ENCODE data around the gene ZNF407. TPM values are rescaled to one million over a fixed set of nuclear protein-coding genes. Genes with fewer than 3 reads are reported as not detected.

Gene ZNF407
- total and polyA plus RNA-seq, 2 of the 13 experiments (the other 11 are each of a cell fraction or from before 2014, with no cell fraction given) = 2.3 to 8.7 TPM

GRCh38 chr18:74836296-74837139, 238.8 kb downstream of the ZNF407 start (continued):
- TF ChIP-seq, protein P1, sequence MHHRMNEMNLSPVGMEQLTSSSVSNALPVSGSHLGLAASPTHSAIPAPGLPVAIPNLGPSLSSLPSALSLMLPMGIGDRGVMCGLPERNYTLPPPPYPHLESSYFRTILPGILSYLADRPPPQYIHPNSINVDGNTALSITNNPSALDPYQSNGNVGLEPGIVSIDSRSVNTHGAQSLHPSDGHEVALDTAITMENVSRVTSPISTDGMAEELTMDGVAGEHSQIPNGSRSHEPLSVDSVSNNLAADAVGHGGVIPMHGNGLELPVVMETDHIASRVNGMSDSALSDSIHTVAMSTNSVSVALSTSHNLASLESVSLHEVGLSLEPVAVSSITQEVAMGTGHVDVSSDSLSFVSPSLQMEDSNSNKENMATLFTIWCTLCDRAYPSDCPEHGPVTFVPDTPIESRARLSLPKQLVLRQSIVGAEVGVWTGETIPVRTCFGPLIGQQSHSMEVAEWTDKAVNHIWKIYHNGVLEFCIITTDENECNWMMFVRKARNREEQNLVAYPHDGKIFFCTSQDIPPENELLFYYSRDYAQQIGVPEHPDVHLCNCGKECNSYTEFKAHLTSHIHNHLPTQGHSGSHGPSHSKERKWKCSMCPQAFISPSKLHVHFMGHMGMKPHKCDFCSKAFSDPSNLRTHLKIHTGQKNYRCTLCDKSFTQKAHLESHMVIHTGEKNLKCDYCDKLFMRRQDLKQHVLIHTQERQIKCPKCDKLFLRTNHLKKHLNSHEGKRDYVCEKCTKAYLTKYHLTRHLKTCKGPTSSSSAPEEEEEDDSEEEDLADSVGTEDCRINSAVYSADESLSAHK (CRISPR knock-in tag; IDR thresholded peaks at IDR 0.05; ENCODE audit: borderline replicate concordance) = no peak
- TF ChIP-seq MIXL1 (CRISPR knock-in tag; IDR thresholded peaks at IDR 0.05) (0 out of 2 replicates have a peak, but pooled peaks have one; percentile 30), ZKSCAN1 (IDR thresholded peaks at IDR 0.05; ENCODE audit: low read length) (no peak), HDAC1 (CRISPR knock-in tag; IDR thresholded peaks at IDR 0.05) (0 out of 2 replicates have a peak, but pooled peaks have one; percentile 20), ZNF441 (CRISPR knock-in tag; IDR thresholded peaks at IDR 0.05; ENCODE audit: borderline replicate concordance) (0 out of 2 replicates have a peak, but pooled peaks have one; percentile 36), ZMYM3 (CRISPR knock-in tag; IDR thresholded peaks at IDR 0.05) (peak; percentile 31; the same call in 1 of the 2 replicates), ELF3 (CRISPR knock-in tag; IDR thresholded peaks at IDR 0.05) (0 out of 2 replicates have a peak, but pooled peaks have one; percentile 15), KLF15 (CRISPR knock-in tag; IDR thresholded peaks at IDR 0.05; ENCODE audit: borderline replicate concordance) (no peak), GPN1 (CRISPR knock-in tag; IDR thresholded peaks at IDR 0.05; ENCODE audit: borderline replicate concordance) (no peak), HNF4A (CRISPR knock-in tag; IDR thresholded peaks at IDR 0.05) (0 out of 2 replicates have a peak, but pooled peaks have one; percentile 16), ZSCAN31 (CRISPR knock-in tag; IDR thresholded peaks at IDR 0.05; ENCODE audit: low read depth) (0 out of 2 replicates have a peak, but pooled peaks have one; percentile 24), KMT2A (CRISPR knock-in tag; IDR thresholded peaks at IDR 0.05) (peak; percentile 48; the same call in 1 of the 2 replicates), TEAD3 (CRISPR knock-in tag; optimal IDR thresholded peaks at IDR 0.05; ENCODE audit: borderline replicate concordance) (peak; percentile 24)
- TF ChIP-seq, protein P2, sequence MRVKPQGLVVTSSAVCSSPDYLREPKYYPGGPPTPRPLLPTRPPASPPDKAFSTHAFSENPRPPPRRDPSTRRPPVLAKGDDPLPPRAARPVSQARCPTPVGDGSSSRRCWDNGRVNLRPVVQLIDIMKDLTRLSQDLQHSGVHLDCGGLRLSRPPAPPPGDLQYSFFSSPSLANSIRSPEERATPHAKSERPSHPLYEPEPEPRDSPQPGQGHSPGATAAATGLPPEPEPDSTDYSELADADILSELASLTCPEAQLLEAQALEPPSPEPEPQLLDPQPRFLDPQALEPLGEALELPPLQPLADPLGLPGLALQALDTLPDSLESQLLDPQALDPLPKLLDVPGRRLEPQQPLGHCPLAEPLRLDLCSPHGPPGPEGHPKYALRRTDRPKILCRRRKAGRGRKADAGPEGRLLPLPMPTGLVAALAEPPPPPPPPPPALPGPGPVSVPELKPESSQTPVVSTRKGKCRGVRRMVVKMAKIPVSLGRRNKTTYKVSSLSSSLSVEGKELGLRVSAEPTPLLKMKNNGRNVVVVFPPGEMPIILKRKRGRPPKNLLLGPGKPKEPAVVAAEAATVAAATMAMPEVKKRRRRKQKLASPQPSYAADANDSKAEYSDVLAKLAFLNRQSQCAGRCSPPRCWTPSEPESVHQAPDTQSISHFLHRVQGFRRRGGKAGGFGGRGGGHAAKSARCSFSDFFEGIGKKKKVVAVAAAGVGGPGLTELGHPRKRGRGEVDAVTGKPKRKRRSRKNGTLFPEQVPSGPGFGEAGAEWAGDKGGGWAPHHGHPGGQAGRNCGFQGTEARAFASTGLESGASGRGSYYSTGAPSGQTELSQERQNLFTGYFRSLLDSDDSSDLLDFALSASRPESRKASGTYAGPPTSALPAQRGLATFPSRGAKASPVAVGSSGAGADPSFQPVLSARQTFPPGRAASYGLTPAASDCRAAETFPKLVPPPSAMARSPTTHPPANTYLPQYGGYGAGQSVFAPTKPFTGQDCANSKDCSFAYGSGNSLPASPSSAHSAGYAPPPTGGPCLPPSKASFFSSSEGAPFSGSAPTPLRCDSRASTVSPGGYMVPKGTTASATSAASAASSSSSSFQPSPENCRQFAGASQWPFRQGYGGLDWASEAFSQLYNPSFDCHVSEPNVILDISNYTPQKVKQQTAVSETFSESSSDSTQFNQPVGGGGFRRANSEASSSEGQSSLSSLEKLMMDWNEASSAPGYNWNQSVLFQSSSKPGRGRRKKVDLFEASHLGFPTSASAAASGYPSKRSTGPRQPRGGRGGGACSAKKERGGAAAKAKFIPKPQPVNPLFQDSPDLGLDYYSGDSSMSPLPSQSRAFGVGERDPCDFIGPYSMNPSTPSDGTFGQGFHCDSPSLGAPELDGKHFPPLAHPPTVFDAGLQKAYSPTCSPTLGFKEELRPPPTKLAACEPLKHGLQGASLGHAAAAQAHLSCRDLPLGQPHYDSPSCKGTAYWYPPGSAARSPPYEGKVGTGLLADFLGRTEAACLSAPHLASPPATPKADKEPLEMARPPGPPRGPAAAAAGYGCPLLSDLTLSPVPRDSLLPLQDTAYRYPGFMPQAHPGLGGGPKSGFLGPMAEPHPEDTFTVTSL (CRISPR knock-in tag; IDR thresholded peaks at IDR 0.05; ENCODE audit: borderline replicate concordance) = 0 out of 2 replicates have a peak, but pooled peaks have one; percentile 30
- TF ChIP-seq, protein P3, sequence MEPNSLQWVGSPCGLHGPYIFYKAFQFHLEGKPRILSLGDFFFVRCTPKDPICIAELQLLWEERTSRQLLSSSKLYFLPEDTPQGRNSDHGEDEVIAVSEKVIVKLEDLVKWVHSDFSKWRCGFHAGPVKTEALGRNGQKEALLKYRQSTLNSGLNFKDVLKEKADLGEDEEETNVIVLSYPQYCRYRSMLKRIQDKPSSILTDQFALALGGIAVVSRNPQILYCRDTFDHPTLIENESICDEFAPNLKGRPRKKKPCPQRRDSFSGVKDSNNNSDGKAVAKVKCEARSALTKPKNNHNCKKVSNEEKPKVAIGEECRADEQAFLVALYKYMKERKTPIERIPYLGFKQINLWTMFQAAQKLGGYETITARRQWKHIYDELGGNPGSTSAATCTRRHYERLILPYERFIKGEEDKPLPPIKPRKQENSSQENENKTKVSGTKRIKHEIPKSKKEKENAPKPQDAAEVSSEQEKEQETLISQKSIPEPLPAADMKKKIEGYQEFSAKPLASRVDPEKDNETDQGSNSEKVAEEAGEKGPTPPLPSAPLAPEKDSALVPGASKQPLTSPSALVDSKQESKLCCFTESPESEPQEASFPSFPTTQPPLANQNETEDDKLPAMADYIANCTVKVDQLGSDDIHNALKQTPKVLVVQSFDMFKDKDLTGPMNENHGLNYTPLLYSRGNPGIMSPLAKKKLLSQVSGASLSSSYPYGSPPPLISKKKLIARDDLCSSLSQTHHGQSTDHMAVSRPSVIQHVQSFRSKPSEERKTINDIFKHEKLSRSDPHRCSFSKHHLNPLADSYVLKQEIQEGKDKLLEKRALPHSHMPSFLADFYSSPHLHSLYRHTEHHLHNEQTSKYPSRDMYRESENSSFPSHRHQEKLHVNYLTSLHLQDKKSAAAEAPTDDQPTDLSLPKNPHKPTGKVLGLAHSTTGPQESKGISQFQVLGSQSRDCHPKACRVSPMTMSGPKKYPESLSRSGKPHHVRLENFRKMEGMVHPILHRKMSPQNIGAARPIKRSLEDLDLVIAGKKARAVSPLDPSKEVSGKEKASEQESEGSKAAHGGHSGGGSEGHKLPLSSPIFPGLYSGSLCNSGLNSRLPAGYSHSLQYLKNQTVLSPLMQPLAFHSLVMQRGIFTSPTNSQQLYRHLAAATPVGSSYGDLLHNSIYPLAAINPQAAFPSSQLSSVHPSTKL (CRISPR knock-in tag; IDR thresholded peaks at IDR 0.05) = peak; percentile 39
